Measurements from ENCODE around the gene APLN.

GRCh38 chrX:129642641-129643040 lies 12.1 kb downstream of the APLN start:
- TF ChIP-seq CTCF (IDR thresholded peaks at IDR 0.05; ENCODE audit: insufficient read depth, low read depth, low read length) (no peak), EZH2 (IDR thresholded peaks at IDR 0.05; ENCODE audit: insufficient read depth, low read length) (no peak)
